ENCODE results near the gene RGL4.
"Not testable (repeated sequence)": the region's sequence is repeated elsewhere in the genome, so short reads cannot be mapped to it uniquely, and the experiment has no call there.

Gene RGL4

GRCh38 chr22:23716811-23717801, 26.3 kb downstream of the RGL4 start:
- Mint-ChIP-seq H3K27me3 (no peaks in the 10 kb centered on the region), H3K4me1 (ENCODE audit: low read depth) (peaks cover 25% of the 10 kb centered on the region), H3K36me3 (ENCODE audit: low read depth) (peaks cover 34% of the 10 kb centered on the region), H3K9me3 (no peaks in the 10 kb centered on the region), H3K4me3 (peak overlapping the region; percentile 82), H3K27ac (peak overlapping the region; percentile 86)
- intact Hi-C loops (cut with micrococcal nuclease): loop anchor here (5.0 kb wide), 1 partner anchor 50 kb away; the partner anchor contains the start of gene CHCHD10

GRCh38 chr22:23718371-23719165, 27.8 kb downstream of the RGL4 start:
- H3K27ac Mint-ChIP-seq: no peak overlapping the region
- H3K9me3 Mint-ChIP-seq: no peaks in the 10 kb centered on the region
- H3K27me3 Mint-ChIP-seq: no peaks in the 10 kb centered on the region
- no peak overlapping the region for H3K4me3 Mint-ChIP-seq
- intact Hi-C loops (cut with micrococcal nuclease): loop anchor here (5.0 kb wide), 1 partner anchor 49 kb away; the partner anchor contains the start of gene CHCHD10
- peaks cover 19% of the 10 kb centered on the region for H3K36me3 Mint-ChIP-seq (ENCODE audit: low read depth)
- H3K4me1 Mint-ChIP-seq (ENCODE audit: low read depth): peaks cover 20% of the 10 kb centered on the region

GRCh38 chr22:23720855-23721254, 30.0 kb downstream of the RGL4 start:
- peaks cover 1% of the 10 kb centered on the region for H3K27me3 Mint-ChIP-seq
- no peaks in the 10 kb centered on the region for H3K36me3 Mint-ChIP-seq (ENCODE audit: low read depth)
- no peaks in the 10 kb centered on the region for H3K9me3 Mint-ChIP-seq
- peaks cover 11% of the 10 kb centered on the region for H3K4me1 Mint-ChIP-seq (ENCODE audit: low read depth)
- intact Hi-C loops (cut with micrococcal nuclease): no loop called here
- H3K4me3 Mint-ChIP-seq: no peak overlapping the region
- H3K27ac Mint-ChIP-seq: no peak overlapping the region

- Mint-ChIP-seq H3K4me1 (ENCODE audit: low read depth) (peaks cover 15% of the 10 kb centered on the region), H3K9me3 (no peaks in the 10 kb centered on the region), H3K36me3 (ENCODE audit: low read depth) (no peaks in the 10 kb centered on the region), H3K27ac (no peak overlapping the region), H3K4me3 (no peak overlapping the region), H3K27me3 (peaks cover 1% of the 10 kb centered on the region)
- intact Hi-C loops (cut with micrococcal nuclease): no loop called here
These were observed 31.3 kb downstream of the RGL4 start for GRCh38 chr22:23722160-23722559.

GRCh38 chr22:23722724-23723123, 31.9 kb downstream of the RGL4 start:
- Mint-ChIP-seq H3K36me3 (ENCODE audit: low read depth) (no peaks in the 10 kb centered on the region), H3K27ac (no peak overlapping the region), H3K27me3 (peaks cover 1% of the 10 kb centered on the region), H3K4me3 (no peak overlapping the region), H3K4me1 (ENCODE audit: low read depth) (peaks cover 9% of the 10 kb centered on the region), H3K9me3 (no peaks in the 10 kb centered on the region)
- intact Hi-C loops (cut with micrococcal nuclease): no loop called here

- H3K4me1 Mint-ChIP-seq (ENCODE audit: low read depth): peaks cover 14% of the 10 kb centered on the region
- H3K9me3 Mint-ChIP-seq; H3K27me3 Mint-ChIP-seq; H3K36me3 Mint-ChIP-seq (ENCODE audit: low read depth); intact Hi-C loops (cut with micrococcal nuclease); H3K4me3 Mint-ChIP-seq; H3K27ac Mint-ChIP-seq: not testable (repeated sequence)
These were observed 37.3 kb downstream of the RGL4 start for GRCh38 chr22:23728108-23728507.

- Mint-ChIP-seq H3K4me3 (no peak overlapping the region), H3K36me3 (ENCODE audit: low read depth) (peaks cover 11% of the 10 kb centered on the region), H3K4me1 (ENCODE audit: low read depth) (peaks cover 6% of the 10 kb centered on the region), H3K27me3 (peaks cover 4% of the 10 kb centered on the region), H3K27ac (no peak overlapping the region), H3K9me3 (no peaks in the 10 kb centered on the region)
- intact Hi-C loops (cut with micrococcal nuclease): no loop called here
These were observed 46.9 kb downstream of the RGL4 start for GRCh38 chr22:23737696-23738095.

- H3K4me1 Mint-ChIP-seq (ENCODE audit: low read depth): peaks cover 20% of the 10 kb centered on the region
- H3K27me3 Mint-ChIP-seq: no peaks in the 10 kb centered on the region
- H3K27ac Mint-ChIP-seq: no peak overlapping the region
- H3K36me3 Mint-ChIP-seq (ENCODE audit: low read depth): peaks cover 35% of the 10 kb centered on the region
- no peak overlapping the region for H3K4me3 Mint-ChIP-seq
- intact Hi-C loops (cut with micrococcal nuclease): no loop called here
- no peaks in the 10 kb centered on the region for H3K9me3 Mint-ChIP-seq
These were observed 51.9 kb downstream of the RGL4 start for GRCh38 chr22:23742505-23743264.

- Mint-ChIP-seq H3K4me1 (ENCODE audit: low read depth) (peaks cover 20% of the 10 kb centered on the region), H3K27me3 (no peaks in the 10 kb centered on the region), H3K4me3 (no peak overlapping the region), H3K9me3 (no peaks in the 10 kb centered on the region), H3K27ac (no peak overlapping the region), H3K36me3 (ENCODE audit: low read depth) (peaks cover 35% of the 10 kb centered on the region)
- intact Hi-C loops (cut with micrococcal nuclease): no loop called here
These were observed 52.5 kb downstream of the RGL4 start for GRCh38 chr22:23743303-23743705.

GRCh38 chr22:23744001-23744400, 53.2 kb downstream of the RGL4 start:
- Mint-ChIP-seq H3K27me3 (no peaks in the 10 kb centered on the region), H3K4me3 (no peak overlapping the region), H3K36me3 (ENCODE audit: low read depth) (peaks cover 35% of the 10 kb centered on the region), H3K27ac (no peak overlapping the region), H3K9me3 (no peaks in the 10 kb centered on the region), H3K4me1 (ENCODE audit: low read depth) (peaks cover 20% of the 10 kb centered on the region)
- intact Hi-C loops (cut with micrococcal nuclease): no loop called here

GRCh38 chr22:23744485-23744884, 53.7 kb downstream of the RGL4 start:
- H3K9me3 Mint-ChIP-seq: no peaks in the 10 kb centered on the region
- peaks cover 21% of the 10 kb centered on the region for H3K4me1 Mint-ChIP-seq (ENCODE audit: low read depth)
- no peak overlapping the region for H3K27ac Mint-ChIP-seq
- H3K4me3 Mint-ChIP-seq: no peak overlapping the region
- peaks cover 35% of the 10 kb centered on the region for H3K36me3 Mint-ChIP-seq (ENCODE audit: low read depth)
- intact Hi-C loops (cut with micrococcal nuclease): no loop called here
- no peaks in the 10 kb centered on the region for H3K27me3 Mint-ChIP-seq

- Mint-ChIP-seq H3K4me3 (no peak overlapping the region), H3K36me3 (ENCODE audit: low read depth) (peaks cover 39% of the 10 kb centered on the region), H3K9me3 (no peaks in the 10 kb centered on the region), H3K27ac (peak overlapping the region; percentile 68), H3K4me1 (ENCODE audit: low read depth) (peaks cover 34% of the 10 kb centered on the region), H3K27me3 (no peaks in the 10 kb centered on the region)
- intact Hi-C loops (cut with micrococcal nuclease): no loop called here
These were observed 55.0 kb downstream of the RGL4 start for GRCh38 chr22:23745791-23746190.

Measured in dendritic cell treated with granulocyte-macrophage colony-stimulating factor and Interleukin-4, amounts not matched to agents 40 ng/mL and 50 ng/mL, for 4 days (primary cell).